K562 (cell line): Measurements from ENCODE around the gene ACBD3. TPM values are rescaled to one million over a fixed set of nuclear protein-coding genes. Genes with fewer than 3 reads are reported as not detected.

ENCODE experiments used
- ADNP ChIP-seq: fragments of 200-800 bp; sonication (Bioruptor generic); IDR thresholded peaks from 2 replicates; pipeline ENCODE4 v1.6.1; 2016; ENCODE audit warnings: missing genetic modification characterization, missing compliant biosample characterization
- ARID4B ChIP-seq: sonication (generic); formaldehyde crosslinking; IDR thresholded peaks from 2 replicates; pipeline ENCODE4 v1.8.0; 2022; ENCODE audit warnings: mild to moderate bottlenecking, missing genetic modification reagents
- ARNT ChIP-seq, 2 experiments: fragments of 450-650 bp; IDR thresholded peaks; 2 replicates each; pipeline ENCODE4 v1.6.1; 2016; ENCODE audit warnings: mild to moderate bottlenecking in 1 of 2
- FOS ChIP-seq: IDR thresholded peaks from 3 replicates; pipeline ENCODE4 v1.6.1; 2011; ENCODE audit not compliant: insufficient read length; ENCODE audit errors: extremely low read depth
- GTF3C2 ChIP-seq: IDR thresholded peaks from 3 replicates; pipeline ENCODE4 v1.6.1; 2011; ENCODE audit warnings: borderline replicate concordance, mild to moderate bottlenecking, moderate library complexity; ENCODE audit not compliant: insufficient read length; ENCODE audit errors: extremely low read depth
- HEY1 ChIP-seq: fragments of 250-450 bp; sonication (Bioruptor Pico); IDR thresholded peaks from 2 replicates; pipeline ENCODE4 v1.5.0; 2020; ENCODE audit warnings: mild to moderate bottlenecking, moderate library complexity, borderline replicate concordance
- HIVEP1 ChIP-seq: fragments of 250-450 bp; sonication (Bioruptor Pico); IDR thresholded peaks from 2 replicates; pipeline ENCODE4 v1.4.0; 2020; ENCODE audit warnings: mild to moderate bottlenecking
- KDM1A ChIP-seq, 2 experiments: fragments of 450-650 bp; IDR thresholded peaks; 2 replicates each; pipeline ENCODE4 v1.6.1; 2016; ENCODE audit warnings: mild to moderate bottlenecking in 2 of 2
- PKNOX1 ChIP-seq: fragments of 450-650 bp; IDR thresholded peaks from 2 replicates; pipeline ENCODE4 v1.6.1; 2016
- RBM14 ChIP-seq: fragments of 200-400 bp; formaldehyde crosslinking; IDR thresholded peaks from 2 replicates; pipeline ENCODE4 v1.6.1; 2018; ENCODE audit warnings: low read depth, mild to moderate bottlenecking, low read length, moderate library complexity, borderline replicate concordance; ENCODE audit not compliant: insufficient read depth
- ZNF311 ChIP-seq: fragments of 250-450 bp; sonication (Bioruptor Pico); IDR thresholded peaks from 2 replicates; pipeline ENCODE4 v1.4.0; 2020; ENCODE audit warnings: mild to moderate bottlenecking, moderate library complexity
- ZNF780A ChIP-seq: fragments of 250-450 bp; sonication (Bioruptor Pico); IDR thresholded peaks from 2 replicates; pipeline ENCODE4 v1.5.0; 2021; ENCODE audit warnings: mild to moderate bottlenecking
- polyA plus RNA-seq, 8 experiments: library from polyadenylated mRNA; depleted of rRNA in 4 of 8; stranded (reverse) in 5 of 8; unstranded in 3 of 8; fragments of >200 nt; fragmentation: Nextera tagmentation in 2 of 8; fragmentation: Illumina TruSeq in 1 of 8; extraction: Ambion mirVana in 2 of 8; extraction: Trizol in 1 of 8; gene quantifications; 2 replicates each; pipeline versions ENCODE4 v1.2.1 to v1.2.3, GENCODE V29; 2011 to 2014; ENCODE audit warnings: inconsistent platforms in 1 of 8, missing spikeins in 1 of 8
- total RNA-seq, 7 experiments: library from RNA; depleted of rRNA in 6 of 7; stranded (reverse); fragments of >200 nt in 6 of 7; fragmentation: Illumina TruSeq in 2 of 7; extraction: Trizol in 2 of 7; gene quantifications; 2 replicates each; pipeline versions ENCODE4 v1.2.1 to v1.2.3, GENCODE V29; 2011 to 2021; ENCODE audit warnings: low replicate concordance in 1 of 7

ACBD3 gene
- total and polyA plus RNA-seq, 9 of the 15 experiments (the other 6 are each of a cell fraction or from before 2014, with no cell fraction given) = 11.1 to 36.7 (median 26.9) TPM

DNA sequence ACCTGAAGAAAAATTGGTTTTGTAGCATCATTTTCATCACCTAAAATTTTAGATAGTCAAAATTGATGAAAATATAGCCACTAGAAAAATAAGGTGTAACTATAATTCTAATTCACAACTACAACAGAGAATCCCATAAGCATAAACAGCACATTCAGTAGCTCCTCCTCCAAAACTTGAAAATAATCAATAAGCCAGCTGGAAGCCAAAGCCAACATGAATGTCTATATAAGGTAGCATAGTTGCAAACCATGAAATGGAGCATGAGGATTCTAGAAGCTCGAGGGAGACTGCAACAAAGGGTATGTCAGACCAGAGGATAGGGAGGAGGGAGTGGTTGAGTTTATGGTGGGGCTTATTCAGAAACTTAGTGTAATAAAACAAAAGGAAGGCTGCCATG, 22.4 kb downstream of the ACBD3 start (continued):
- TF ChIP-seq ZNF780A (CRISPR knock-in tag) (no peak), ZNF311 (no peak), HIVEP1 (no peak), ADNP (no peak), RBM14 (no peak), KDM1A (IDR thresholded peaks at IDR 0.05) (no peak), GTF3C2 (no peak), ARID4B (CRISPR knock-in tag) (no peak), FOS (no peak), HEY1 (CRISPR knock-in tag) (no peak), ARNT (IDR thresholded peaks at IDR 0.05) (no peak), PKNOX1 (no peak)
